Activated CD4-positive, alpha-beta T cell treated with anti-CD3 and anti-CD28 coated beads, Interleukin-2, amount 50 U/mL, for 1 hour (primary cell): Measurements from ENCODE around the gene MTMR12.
"Not testable (repeated sequence)": the region's sequence is repeated elsewhere in the genome, so short reads cannot be mapped to it uniquely, and the experiment has no call there.

Experiments
- DNase-seq: peaks from one replicate; pipeline ENCODE4 v3.0.0-alpha.2; 2020

MTMR12 gene

GRCh38 chr5:32297181-32298058 is 15.3 kb downstream of the MTMR12 start:
- DNase-seq = no peak

- not testable (repeated sequence) for DNase-seq
Observed at GRCh38 chr5:32295966-32296772, 16.6 kb downstream of the MTMR12 start.

- DNase-seq = no peak
Observed at GRCh38 chr5:32291591-32291990, 21.1 kb downstream of the MTMR12 start.

GRCh38 chr5:32290922-32291321 is 21.8 kb downstream of the MTMR12 start:
- DNase-seq = no peak

GRCh38 chr5:32290501-32290900 is 22.2 kb downstream of the MTMR12 start:
- not testable (repeated sequence) for DNase-seq

GRCh38 chr5:32289986-32290385 is 22.8 kb downstream of the MTMR12 start:
- not testable (repeated sequence) for DNase-seq

- DNase-seq = not testable (repeated sequence)
Observed at GRCh38 chr5:32288135-32288534, 24.6 kb downstream of the MTMR12 start.

GRCh38 chr5:32287525-32287924 is 25.2 kb downstream of the MTMR12 start:
- not testable (repeated sequence) for DNase-seq

- DNase-seq = no peak
Observed at GRCh38 chr5:32285510-32286138, 27.1 kb downstream of the MTMR12 start.

GRCh38 chr5:32283539-32284377 is 29.0 kb downstream of the MTMR12 start:
- no peak for DNase-seq

GRCh38 chr5:32283061-32283460 is 29.7 kb downstream of the MTMR12 start:
- no peak for DNase-seq

- no peak for DNase-seq
Observed at GRCh38 chr5:32282633-32283032, 30.1 kb downstream of the MTMR12 start.

GRCh38 chr5:32281378-32282133 is 31.2 kb downstream of the MTMR12 start:
- DNase-seq = not testable (repeated sequence)

- DNase-seq = no peak
Observed at GRCh38 chr5:32280656-32281081, 32.1 kb downstream of the MTMR12 start.

- no peak for DNase-seq
Observed at GRCh38 chr5:32279786-32280185, 33.0 kb downstream of the MTMR12 start.

GRCh38 chr5:32279223-32279622 is 33.5 kb downstream of the MTMR12 start:
- DNase-seq = no peak

GRCh38 chr5:32278406-32278805 is 34.3 kb downstream of the MTMR12 start:
- DNase-seq = no peak

GRCh38 chr5:32277798-32278197 is 34.9 kb downstream of the MTMR12 start:
- DNase-seq = no peak

- DNase-seq = no peak
Observed at GRCh38 chr5:32276173-32276853, 36.4 kb downstream of the MTMR12 start.

GRCh38 chr5:32275396-32275741 is 37.4 kb downstream of the MTMR12 start:
- no peak for DNase-seq
